T47D (cell line): Measurements from ENCODE around the gene C14orf132.

Experiments used
- DNase-seq, 2 experiments: peaks; one replicate each; pipeline versions ENCODE4 v3.0.0 to v3.0.0-alpha.2; 2011 to 2012; ENCODE audit warnings: low read depth in 1 of 2, low spot score in 1 of 2
- JUND ChIP-seq: IDR thresholded peaks from 2 replicates; pipeline ENCODE4 v1.6.1; 2012; ENCODE audit warnings: low read depth
- in situ Hi-C: cut with HindIII; loops from 2 replicates; pipeline ENCODE4 v1.10.0; 2016; ENCODE audit warnings: low sequenced_read_pairs, low pct_unique_long_range_greater_than_20kb

The C14orf132 gene

DNA sequence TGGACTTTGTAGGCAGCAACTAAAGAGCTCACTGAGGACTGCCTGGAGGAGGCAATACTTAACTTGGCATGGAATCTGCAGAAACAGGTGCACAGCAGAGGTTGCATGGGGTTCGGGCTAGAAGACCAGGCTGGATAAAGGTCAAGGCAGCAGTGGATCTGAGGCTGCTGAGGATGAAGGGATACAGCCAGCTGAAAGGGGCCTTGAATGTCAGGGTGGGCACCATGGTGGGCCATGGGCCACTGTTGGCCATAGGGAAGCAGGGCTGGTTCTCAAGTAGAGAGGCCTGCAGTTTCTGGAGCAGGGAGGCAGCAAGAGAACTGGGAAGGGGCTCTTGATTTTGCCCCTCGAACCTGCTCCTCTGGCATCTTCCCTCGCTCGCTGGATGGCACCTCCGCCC is 55.5 kb downstream of the C14orf132 start:
- in situ Hi-C loops = no loop called here
- no peak for TF ChIP-seq JUND
- DNase-seq = no peak

DNA sequence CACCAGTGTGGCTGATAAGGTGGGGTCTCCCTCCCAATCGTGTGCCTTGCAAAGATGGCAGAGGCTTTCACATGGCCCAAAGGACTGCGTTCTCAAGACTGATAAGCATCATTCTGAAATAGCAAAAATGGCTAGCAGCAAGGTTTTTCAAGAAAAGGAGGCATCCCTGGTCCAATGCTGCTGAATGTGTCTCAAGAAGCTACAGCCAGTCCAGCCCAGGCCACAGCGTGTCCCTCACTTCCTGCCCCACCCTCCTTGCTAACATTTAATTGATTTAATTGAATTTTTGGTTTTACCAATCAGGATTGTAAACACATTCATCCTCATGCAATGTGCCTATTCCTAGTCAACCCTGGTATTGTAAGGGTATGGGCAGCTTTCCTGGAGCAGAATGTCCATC is 55.9 kb downstream of the C14orf132 start:
- TF ChIP-seq JUND = no peak
- no peak for DNase-seq
- in situ Hi-C loops = no loop called here

DNA sequence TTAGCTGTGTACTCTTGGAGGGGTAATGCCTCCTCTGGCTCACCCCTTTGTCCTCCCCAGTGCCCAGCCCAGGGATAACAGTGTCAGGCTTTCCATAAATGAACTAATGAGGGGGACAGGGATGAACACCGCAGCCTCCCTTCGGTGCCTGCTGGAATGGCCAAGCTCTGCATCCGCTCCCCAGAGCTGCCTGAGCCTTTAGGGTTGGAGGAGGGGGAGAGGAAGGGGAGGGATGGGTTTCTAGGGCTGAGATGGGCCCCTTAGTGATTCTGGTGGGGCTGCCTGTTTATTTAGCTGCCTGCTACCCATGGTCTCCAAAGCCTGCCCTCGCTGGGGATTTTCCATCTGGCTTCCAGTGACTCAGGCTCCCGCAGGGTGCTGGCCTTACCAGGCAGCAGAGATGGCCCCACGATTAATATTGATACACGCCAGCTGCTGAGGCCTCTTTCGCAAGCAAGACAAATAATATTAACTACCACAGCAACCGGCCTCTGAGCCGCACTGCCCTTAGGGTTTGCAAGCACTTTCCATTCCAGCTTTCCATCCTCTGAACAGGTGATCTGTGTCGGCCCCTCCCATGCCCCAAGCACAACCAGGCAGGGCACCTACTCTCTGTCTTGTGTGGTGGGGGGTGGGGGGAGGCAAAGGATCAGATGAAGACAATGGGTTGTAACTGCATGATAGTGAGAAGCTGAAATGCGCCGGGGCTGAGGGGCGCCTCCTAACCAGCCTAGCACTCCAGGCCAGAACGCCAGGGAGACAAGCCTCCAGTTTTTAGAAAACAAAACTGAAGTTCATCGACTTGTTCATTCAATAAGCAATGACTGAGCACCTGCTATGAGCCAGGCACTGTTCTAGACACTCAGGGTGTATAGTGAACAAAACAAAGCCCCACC is 56.7 kb downstream of the C14orf132 start:
- peak; percentile 94; the same call in 1 of the 2 replicates for TF ChIP-seq JUND
- in situ Hi-C loops = no loop called here
- peak; percentile 61 to 93 for DNase-seq

DNA sequence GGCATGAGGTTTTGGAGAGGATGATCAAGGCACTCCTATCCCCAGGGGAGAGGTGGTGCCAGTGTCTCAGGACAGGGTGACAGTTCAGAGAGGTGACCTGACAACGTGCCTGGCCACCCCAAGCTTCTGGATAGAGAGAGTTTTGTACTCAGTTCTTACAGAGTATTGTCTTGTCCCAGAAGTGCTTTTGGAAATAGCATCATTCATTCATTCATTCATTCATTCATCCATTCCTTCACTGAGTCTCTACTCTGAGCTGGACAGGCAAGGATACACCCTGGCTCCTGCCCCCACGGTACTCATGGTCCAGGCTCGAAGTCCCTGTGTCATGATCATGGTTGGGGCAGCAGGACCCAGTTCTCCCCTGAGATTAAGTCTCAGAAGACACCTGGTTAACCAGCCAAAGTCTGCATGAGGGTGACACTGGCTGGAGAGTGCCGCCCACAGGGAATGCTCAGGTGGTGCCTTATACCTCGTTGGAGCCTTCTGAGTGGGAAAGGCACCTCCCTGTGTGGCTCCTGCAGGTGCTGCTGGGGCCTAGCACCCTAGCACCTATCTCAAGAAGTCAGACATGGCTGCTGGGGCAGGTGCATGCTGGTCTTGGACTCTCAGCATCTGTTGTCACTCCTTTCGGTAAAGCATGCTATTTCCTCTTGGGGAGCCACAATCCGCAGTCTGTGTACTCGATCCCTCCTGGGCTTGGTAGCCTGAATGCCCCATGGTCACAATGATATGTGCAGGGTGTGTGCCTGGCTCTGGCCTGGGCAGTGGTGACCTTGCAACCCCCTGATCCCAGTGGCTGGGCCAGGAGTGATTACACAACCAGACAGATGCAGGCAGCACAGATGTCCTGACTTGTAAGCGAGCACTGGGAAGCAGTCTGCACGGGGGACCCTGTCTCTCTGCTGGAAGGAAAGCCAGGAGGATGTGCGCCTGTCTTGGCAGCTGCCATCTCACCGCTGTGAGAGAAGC is 57.8 kb downstream of the C14orf132 start:
- in situ Hi-C loops = no loop called here
- DNase-seq = no peak
- no peak for TF ChIP-seq JUND

DNA sequence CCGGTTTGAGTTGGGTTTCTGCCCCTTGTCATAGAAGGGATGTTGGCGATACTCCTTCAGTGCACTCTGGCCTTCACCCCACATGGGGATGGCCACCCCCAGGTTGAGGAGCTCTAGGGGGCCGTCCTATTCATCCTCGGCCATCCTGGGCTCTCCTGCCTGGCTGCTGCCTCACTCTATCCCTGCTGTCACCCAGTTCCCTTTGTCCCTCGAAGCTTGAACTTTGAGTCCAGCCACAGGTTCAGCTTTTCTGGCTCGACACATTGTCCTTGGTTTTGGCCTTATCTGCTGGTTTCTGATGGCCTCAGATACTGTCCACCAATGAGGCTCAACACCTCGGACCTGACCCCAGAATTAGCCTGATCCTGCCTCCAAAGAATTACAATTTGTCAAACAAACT is 58.6 kb downstream of the C14orf132 start:
- in situ Hi-C loops = no loop called here
- TF ChIP-seq JUND = no peak
- no peak for DNase-seq

DNA sequence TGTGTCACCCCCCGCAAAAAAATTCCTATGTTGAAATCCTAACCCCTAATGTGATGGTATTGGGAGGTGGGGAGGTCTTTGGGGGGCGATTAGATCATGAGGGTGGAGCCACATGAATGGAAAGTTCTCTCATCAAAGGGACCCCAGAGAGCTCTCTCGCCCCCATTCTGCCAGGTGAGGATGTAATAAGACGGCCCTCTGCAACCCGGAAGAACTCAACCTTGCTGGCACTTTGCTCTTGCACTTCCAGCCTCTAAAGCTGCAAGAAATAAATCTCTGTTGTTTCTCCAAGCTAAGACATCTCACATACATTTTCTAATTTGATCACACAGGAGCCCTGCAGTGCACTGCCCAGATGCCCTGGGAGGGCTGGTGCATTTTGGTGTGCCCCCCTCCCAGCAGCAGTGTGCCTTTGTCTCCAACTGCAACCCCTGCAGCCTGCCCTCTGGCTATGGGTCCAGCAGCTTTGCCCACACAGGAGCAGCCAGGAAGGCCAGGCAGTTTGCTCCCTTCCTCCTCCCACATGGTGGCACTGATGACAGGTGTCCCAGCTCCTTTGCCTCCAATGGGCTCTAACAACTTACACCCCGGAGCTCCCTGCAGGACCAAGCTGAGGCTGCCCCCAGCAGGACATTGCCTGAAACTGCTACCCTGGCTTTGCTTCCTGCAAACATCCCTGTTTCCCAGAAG is 59.3 kb downstream of the C14orf132 start:
- DNase-seq = peak; percentile 78 to 93
- TF ChIP-seq JUND = no peak
- in situ Hi-C loops = no loop called here

DNA sequence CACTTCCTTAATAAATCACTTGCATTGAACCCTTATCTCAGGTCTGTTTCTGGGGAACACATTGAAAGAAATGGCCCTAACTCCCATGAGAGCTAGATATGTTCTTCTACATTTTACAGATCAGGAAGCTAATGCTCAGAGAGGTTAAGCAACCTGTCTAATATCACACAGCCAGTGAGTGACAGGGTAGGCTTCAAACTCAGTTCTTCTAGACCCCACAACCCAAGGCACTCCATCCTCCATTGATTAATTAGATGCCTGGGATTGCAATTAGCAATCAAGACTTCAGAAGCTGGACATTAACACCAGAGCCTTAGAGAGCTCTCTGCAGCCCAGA is 59.8 kb downstream of the C14orf132 start:
- DNase-seq = no peak
- in situ Hi-C loops = no loop called here
- no peak for TF ChIP-seq JUND

DNA sequence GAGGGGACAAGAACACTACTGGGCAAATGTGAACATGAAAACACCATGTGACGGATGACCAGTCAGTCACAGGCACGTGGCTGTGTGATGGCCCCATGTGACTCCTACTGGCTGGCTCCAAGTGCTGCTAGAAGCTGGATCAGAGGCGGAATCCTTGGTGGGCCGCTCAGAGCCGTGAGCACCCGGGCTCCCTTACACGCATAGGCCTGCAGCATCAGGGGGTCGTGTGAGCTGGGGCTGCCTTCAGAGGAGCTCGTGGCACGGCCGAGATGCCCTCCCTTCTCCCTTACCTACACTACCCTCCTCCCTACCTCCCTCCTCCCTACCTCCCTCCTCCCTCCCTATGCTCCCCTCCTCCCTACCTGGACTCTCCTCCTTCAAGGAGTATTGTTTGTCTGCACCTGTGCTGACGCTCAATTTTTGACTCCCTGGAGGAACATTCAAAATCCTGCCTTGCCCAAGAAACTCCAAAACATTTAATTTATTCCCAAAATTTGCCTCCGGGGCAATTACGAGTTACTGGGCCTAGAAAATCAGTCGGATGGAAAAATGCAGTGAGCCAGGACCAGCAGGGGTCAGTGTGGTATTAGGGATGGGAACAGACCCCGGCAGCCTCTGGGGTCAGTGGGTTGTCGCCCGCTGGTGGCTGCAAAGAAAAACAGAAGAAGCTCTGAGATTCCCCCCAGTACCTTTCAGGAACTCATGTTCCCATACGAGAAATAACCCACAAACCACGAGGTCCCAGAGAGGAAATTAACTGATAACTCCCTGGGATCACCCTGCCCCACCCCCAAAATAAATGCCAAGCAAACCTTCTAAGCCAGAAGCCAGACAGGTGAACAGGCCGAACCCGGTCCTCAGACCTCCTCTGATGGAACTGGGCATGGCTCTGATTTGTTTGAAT is 61.3 kb downstream of the C14orf132 start:
- in situ Hi-C loops = loop anchor here (25.0 kb wide), 1 partner anchor 187 kb away; no protein-coding TSS in a partner anchor
- no peak for TF ChIP-seq JUND
- peak; percentile 50 to 87 for DNase-seq

DNA sequence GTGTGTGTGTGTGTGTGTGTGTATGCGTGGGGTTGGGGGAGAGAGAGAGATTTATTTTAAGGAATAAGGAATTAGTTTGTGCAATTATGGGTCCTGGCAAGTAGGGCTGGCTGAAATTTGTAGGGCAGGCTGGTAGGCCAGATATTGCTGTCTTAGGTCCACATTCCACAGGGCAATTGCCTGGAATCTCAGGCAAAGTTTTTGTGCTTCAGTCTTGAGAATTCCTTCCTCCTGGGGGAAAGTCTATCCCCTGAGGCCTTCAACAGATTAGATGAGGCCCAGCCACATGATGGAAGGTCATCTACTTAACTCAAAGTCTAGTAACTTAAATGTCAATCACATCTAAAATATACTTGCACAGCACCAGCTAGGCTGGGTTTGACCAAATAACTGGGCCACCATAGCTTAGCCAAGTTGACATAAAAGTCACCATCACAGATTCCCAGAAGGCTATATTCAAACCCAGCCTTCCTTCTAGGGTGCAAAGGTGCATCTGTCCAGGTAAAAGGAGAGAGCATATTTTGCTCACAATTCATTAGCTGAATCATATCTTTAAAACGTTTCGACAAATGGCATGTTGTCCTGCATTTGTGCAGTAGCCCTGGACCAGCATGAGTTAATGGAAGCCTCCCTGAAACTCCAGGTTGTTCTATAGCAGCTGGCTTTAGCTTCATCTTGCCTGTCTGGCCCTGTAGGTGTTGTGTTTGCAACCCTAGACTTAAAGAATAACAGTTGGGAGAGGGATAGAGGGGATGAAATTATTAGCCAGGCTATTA is 63.1 kb downstream of the C14orf132 start:
- no peak for DNase-seq
- in situ Hi-C loops = loop anchor here (25.0 kb wide), 1 partner anchor 185 kb away; no protein-coding TSS in a partner anchor
- no peak for TF ChIP-seq JUND

DNA sequence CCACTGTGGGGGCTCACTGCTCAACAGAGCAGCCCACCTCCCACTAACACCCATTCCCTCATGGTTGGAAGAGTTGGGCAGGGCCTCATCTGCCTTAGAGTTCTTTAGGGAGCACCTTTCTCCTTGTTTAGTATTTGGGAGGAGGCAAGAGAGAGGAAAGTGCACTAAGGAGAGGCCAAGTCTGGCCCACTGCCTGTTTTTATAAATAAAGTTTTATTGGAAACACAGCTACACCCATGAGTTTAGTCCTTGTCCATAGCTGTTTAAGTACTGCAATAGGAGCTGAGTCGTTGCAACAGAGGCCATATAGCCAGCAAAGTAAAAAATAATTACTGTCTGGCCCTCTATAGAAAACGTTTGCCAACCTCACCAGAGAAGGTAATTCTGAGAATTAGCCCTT is 63.9 kb downstream of the C14orf132 start:
- DNase-seq = no peak
- TF ChIP-seq JUND = no peak
- in situ Hi-C loops = loop anchor here (25.0 kb wide), 1 partner anchor 184 kb away; no protein-coding TSS in a partner anchor
